IMR-90 (cell line): ENCODE data around the gene DNMT3A. TPM values are rescaled to one million over a fixed set of nuclear protein-coding genes. Genes with fewer than 3 reads are reported as not detected.

Experiments used
- ATAC-seq: fragments of 200-7000 bp; cut with Tn5 transposase; 2 replicates; pipeline ENCODE4 v1.9.1; 2020; ENCODE audit warnings: low read depth, mild to moderate bottlenecking, moderate library complexity
- BruUV-seq: library from RNA; stranded (reverse); fragments of 400-500 nt; replicated peaks from 2 replicates; lab custom pipeline; 2021; lab: Mats Ljungman, UMichigan
- CTCF ChIA-PET: fragments of 300-600 bp; formaldehyde crosslinking; extraction: SDS; loops from one replicate; lab custom pipeline; 2021; ENCODE audit warnings: antibody characterized with exemption; lab: Yijun Ruan, JAX
- POLR2A ChIA-PET: fragments of 300-600 bp; sonication (Branson Sonifier 250); formaldehyde crosslinking; loops from one replicate; lab custom pipeline; 2022; ENCODE audit warnings: antibody characterized with exemption; ENCODE audit not compliant: unreplicated experiment; lab: Charles Lee
- DNase-seq: peaks from one replicate; pipeline ENCODE4 v3.0.0; 2013
- H2AFZ ChIP-seq: replicated peaks from 2 replicates; pipeline ENCODE3; 2013; ENCODE audit warnings: low read length, mild to moderate bottlenecking; ENCODE audit not compliant: poor library complexity
- H2AK5ac ChIP-seq: 2 replicates; pipeline ENCODE4 v1.6.1; 2013; ENCODE audit warnings: low read depth, low read length, inconsistent platforms
- H2AK9ac ChIP-seq: replicated peaks from 2 replicates; pipeline ENCODE3; 2013; ENCODE audit warnings: mild to moderate bottlenecking, low read depth, low read length, moderate library complexity; ENCODE audit not compliant: poor library complexity
- H2BK120ac ChIP-seq: 2 replicates; pipeline ENCODE4 v1.6.1; 2013; ENCODE audit warnings: low read depth, low read length, inconsistent platforms
- H2BK15ac ChIP-seq: 3 replicates; pipeline ENCODE4 v1.6.1; 2013; ENCODE audit warnings: low read depth, low read length, inconsistent platforms
- H2BK20ac ChIP-seq: 2 replicates; pipeline ENCODE4 v1.6.1; 2013; ENCODE audit warnings: low read depth, mild to moderate bottlenecking, inconsistent platforms, low read length, moderate library complexity
- H2BK5ac ChIP-seq: 2 replicates; pipeline ENCODE4 v1.6.1; 2013; ENCODE audit warnings: mild to moderate bottlenecking, low read depth, low read length, inconsistent platforms; ENCODE audit not compliant: poor library complexity, severe bottlenecking
- H3K14ac ChIP-seq: replicated peaks from 2 replicates; pipeline ENCODE4 v1.6.1; 2013; ENCODE audit warnings: low read depth, low read length, inconsistent platforms
- H3K18ac ChIP-seq: 2 replicates; pipeline ENCODE4 v1.6.1; 2013; ENCODE audit warnings: low read depth, low read length, control low read depth
- H3K23ac ChIP-seq: 2 replicates; pipeline ENCODE4 v1.6.1; 2013; ENCODE audit warnings: low read depth, low read length, inconsistent platforms
- H3K27ac ChIP-seq: 2 replicates; pipeline ENCODE4 v1.5.1; 2013; ENCODE audit warnings: mild to moderate bottlenecking, control low read depth, low read length; ENCODE audit not compliant: insufficient read depth
- H3K27me3 ChIP-seq: 2 replicates; pipeline ENCODE4 v1.6.1; 2013; ENCODE audit warnings: low read length; ENCODE audit not compliant: control insufficient read depth, insufficient read depth
- H3K36me3 ChIP-seq: 2 replicates; pipeline ENCODE4 v1.6.1; 2013; ENCODE audit warnings: low read length, mixed read lengths; ENCODE audit not compliant: control insufficient read depth, insufficient read depth
- H3K4ac ChIP-seq: 2 replicates; pipeline ENCODE4 v1.6.1; 2013; ENCODE audit warnings: low read depth, low read length, inconsistent platforms
- H3K4me1 ChIP-seq: 2 replicates; pipeline ENCODE4 v1.6.1; 2013; ENCODE audit warnings: low read length, mixed read lengths; ENCODE audit not compliant: control insufficient read depth, insufficient read depth
- H3K4me2 ChIP-seq: 2 replicates; pipeline ENCODE4 v1.6.1; 2013; ENCODE audit warnings: low read depth, mild to moderate bottlenecking, control low read depth, low read length, moderate library complexity
- H3K4me3 ChIP-seq: 2 replicates; pipeline ENCODE4 v1.5.1; 2013; ENCODE audit warnings: low read depth, mild to moderate bottlenecking, control low read depth, low read length, moderate library complexity; ENCODE audit not compliant: insufficient read depth
- H3K56ac ChIP-seq: 2 replicates; pipeline ENCODE4 v1.6.1; 2013; ENCODE audit warnings: low read length, inconsistent platforms; ENCODE audit not compliant: insufficient read depth; ENCODE audit errors: extremely low read depth
- H3K79me1 ChIP-seq, 2 experiments: 2 replicates each; pipeline ENCODE4 v1.6.1; 2013; ENCODE audit warnings: low read length in 2 of 2, inconsistent platforms in 1 of 2, low read depth in 1 of 2
- H3K9ac ChIP-seq: 2 replicates; pipeline ENCODE4 v1.6.1; 2013; ENCODE audit warnings: low read depth, low read length, control low read depth
- H3K9me1 ChIP-seq: 2 replicates; pipeline ENCODE4 v1.6.1; 2013; ENCODE audit warnings: low read length, inconsistent platforms; ENCODE audit not compliant: insufficient read depth
- H3K9me3 ChIP-seq: 2 replicates; pipeline ENCODE4 v1.6.1; 2013; ENCODE audit warnings: low read length; ENCODE audit not compliant: control insufficient read depth, insufficient read depth
- H4K20me1 ChIP-seq: 2 replicates; pipeline ENCODE4 v1.6.1; 2013; ENCODE audit warnings: low read length, inconsistent platforms; ENCODE audit not compliant: insufficient read depth
- H4K5ac ChIP-seq: 2 replicates; pipeline ENCODE4 v1.6.1; 2013; ENCODE audit warnings: mild to moderate bottlenecking, low read depth, low read length, control low read depth
- H4K8ac ChIP-seq, 2 experiments: 2 replicates each; pipeline ENCODE4 v1.6.1; 2013; ENCODE audit warnings: low read depth in 2 of 2, low read length in 2 of 2, control low read depth in 1 of 2, inconsistent platforms in 1 of 2
- H4K91ac ChIP-seq: 2 replicates; pipeline ENCODE4 v1.6.1; 2013; ENCODE audit warnings: low read depth, low read length, inconsistent platforms; ENCODE audit not compliant: insufficient read depth
- BHLHE40 ChIP-seq: fragments of 150-350 bp; IDR thresholded peaks from 2 replicates; pipeline ENCODE4 v1.6.1; 2016; ENCODE audit warnings: mild to moderate bottlenecking, low read depth, low read length
- CEBPB ChIP-seq: IDR thresholded peaks from 2 replicates; pipeline ENCODE4 v1.6.1; 2012; ENCODE audit warnings: low read depth, low read length, improper control_type of control experiment
- CHD1 ChIP-seq: IDR thresholded peaks from 2 replicates; pipeline ENCODE4 v1.6.1; 2012; ENCODE audit warnings: low read depth, low read length, improper control_type of control experiment
- CTCF ChIP-seq: conservative IDR thresholded peaks from 2 replicates; pipeline ENCODE4 v1.5.1; 2012; ENCODE audit warnings: mild to moderate bottlenecking, low read depth, low read length, improper control_type of control experiment
- FOS ChIP-seq: fragments of 150-350 bp; IDR thresholded peaks from 2 replicates; pipeline ENCODE4 v1.6.1; 2016; ENCODE audit warnings: low read depth, low read length
- MAFK ChIP-seq: IDR thresholded peaks from 2 replicates; pipeline ENCODE4 v1.6.1; 2012; ENCODE audit warnings: low read depth, low read length, improper control_type of control experiment
- MAZ ChIP-seq: IDR thresholded peaks from 2 replicates; pipeline ENCODE4 v1.6.1; 2012; ENCODE audit warnings: low read depth, mild to moderate bottlenecking, low read length, improper control_type of control experiment, moderate library complexity, borderline replicate concordance
- MXI1 ChIP-seq: IDR thresholded peaks from 2 replicates; pipeline ENCODE4 v1.6.1; 2012; ENCODE audit warnings: low read depth, mild to moderate bottlenecking, low read length, moderate library complexity, borderline replicate concordance
- NFE2L2 ChIP-seq: fragments of 150-350 bp; IDR thresholded peaks from 2 replicates; pipeline ENCODE4 v1.6.1; 2016; ENCODE audit warnings: low read depth, mild to moderate bottlenecking, low read length
- RAD21 ChIP-seq: IDR thresholded peaks from 2 replicates; pipeline ENCODE4 v1.6.1; 2012; ENCODE audit warnings: low read length, improper control_type of control experiment
- RCOR1 ChIP-seq: IDR thresholded peaks from 2 replicates; pipeline ENCODE4 v1.6.1; 2012; ENCODE audit warnings: mild to moderate bottlenecking, low read length, improper control_type of control experiment; ENCODE audit not compliant: insufficient replicate concordance
- RFX5 ChIP-seq: IDR thresholded peaks from 2 replicates; pipeline ENCODE4 v1.8.0; 2012; ENCODE audit warnings: low read depth, mild to moderate bottlenecking, low read length, moderate library complexity
- WGBS, 2 experiments: methylation state at CpG; one replicate each; pipeline versions ENCODE4 v1.1.5 to v1.1.7; 2013; ENCODE audit warnings: missing lambda C conversion rate in 2 of 2; ENCODE audit not compliant: insufficient read length in 1 of 2; ENCODE audit errors: extremely low coverage in 2 of 2; 5-methylcytosine and 5-hydroxymethylcytosine counted together
- dilution Hi-C: fragments of 300-500 bp; cut with HindIII; formaldehyde crosslinking; loops from one replicate; pipeline ENCODE4 v1.14.3; 2018; ENCODE audit warnings: low sequenced_read_pairs; ENCODE audit not compliant: unreplicated experiment
- in situ Hi-C: fragments of 300-500 bp; cut with MboI; formaldehyde crosslinking; loops from 3 replicates; pipeline ENCODE4 v1.14.3; 2019; ENCODE audit warnings: low sequenced_read_pairs, inconsistent platforms, mixed read lengths
- intact Hi-C: fragments of 100-400 bp; cut with micrococcal nuclease; formaldehyde crosslinking; loops from 2 replicates; pipeline ENCODE4 v1.10.0; 2022
- polyA plus RNA-seq, 3 experiments: library from polyadenylated mRNA; depleted of rRNA; stranded (reverse); fragments of >200 nt; gene quantifications; 2 replicates each; pipeline ENCODE4 v1.2.3, GENCODE V29; 2012; ENCODE audit warnings: low replicate concordance in 1 of 3
- total RNA-seq: library from RNA; depleted of rRNA; stranded (reverse); fragments of >200 nt; gene quantifications from 2 replicates; pipeline ENCODE4 v1.2.3, GENCODE V29; 2012
- TF ChIP-seq, protein P1 (sequence below): fragments of 150-350 bp; IDR thresholded peaks from 2 replicates; pipeline ENCODE4 v1.6.1; 2016; ENCODE audit warnings: low read depth, mild to moderate bottlenecking, low read length, moderate library complexity, borderline replicate concordance
- TF ChIP-seq, protein P2 (sequence below): fragments of 150-350 bp; IDR thresholded peaks from 2 replicates; pipeline ENCODE4 v1.6.1; 2017; ENCODE audit warnings: mild to moderate bottlenecking, antibody characterized with exemption, low read length, low read depth

DNMT3A gene
- total and polyA plus RNA-seq, 2 of the 4 experiments (the other 2 are of a cell fraction), result 4.4 to 9.7 TPM

DNA sequence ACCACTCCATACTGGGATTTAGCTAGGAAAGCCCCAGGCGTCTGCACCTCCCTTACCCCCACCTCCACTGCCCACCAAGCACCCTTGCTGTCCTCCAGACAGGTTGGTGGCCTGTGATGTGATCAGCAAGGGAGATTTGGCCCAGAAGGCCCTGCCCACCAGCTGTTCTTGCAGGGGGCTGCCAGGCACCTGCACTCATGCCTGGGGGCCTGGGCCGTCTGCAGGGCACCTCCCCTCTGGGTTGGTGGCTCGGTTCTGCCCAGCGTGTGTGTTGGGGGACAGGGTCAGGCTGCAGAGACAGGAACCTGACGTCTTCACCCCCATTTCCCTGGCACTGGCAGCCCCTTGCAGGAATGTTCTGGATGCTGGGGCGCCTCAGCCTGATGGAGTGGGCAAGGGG is 5.8 kb downstream of the DNMT3A start:
- no peaks in the 10 kb centered on the region for H3K27me3 ChIP-seq
- peaks cover 6 to 59% of the 10 kb centered on the region in 2 experiments for H3K79me1 ChIP-seq
- no peak overlapping the region for H3K4me3 ChIP-seq
- H3K4me1 ChIP-seq, result peaks cover 8% of the 10 kb centered on the region; the same call in 1 of the 2 replicates
- DNase-seq, result no peak
- H2BK15ac ChIP-seq, result no peak overlapping the region
- no peak overlapping the region for H2BK120ac ChIP-seq
- ATAC-seq, result no peak
- ChIA-PET POLR2A (no interaction called here), CTCF (interaction anchor here (1.6 kb wide), 1 partner anchor 11 kb away, joined by 3 read pairs; no protein-coding TSS in a partner anchor)
- H3K9me3 ChIP-seq, result no peaks in the 10 kb centered on the region
- no peak overlapping the region for H3K14ac ChIP-seq
- H4K20me1 ChIP-seq, result peaks cover 70% of the 10 kb centered on the region
- H3K23ac ChIP-seq, result no peak overlapping the region
- no peak overlapping the region for H3K4me2 ChIP-seq
- no peak overlapping the region for H3K18ac ChIP-seq
- 0 out of 2 replicates have a peak, but pooled peaks cover 2% of the 10 kb centered on the region for H3K36me3 ChIP-seq
- dilution Hi-C loops (no loop called here), intact Hi-C loops (no loop called here), in situ Hi-C loops (no loop called here)
- no peak for TF ChIP-seq MXI1
- no peak for TF ChIP-seq MAFK
- no peak for TF ChIP-seq CHD1
- TF ChIP-seq, protein P1, sequence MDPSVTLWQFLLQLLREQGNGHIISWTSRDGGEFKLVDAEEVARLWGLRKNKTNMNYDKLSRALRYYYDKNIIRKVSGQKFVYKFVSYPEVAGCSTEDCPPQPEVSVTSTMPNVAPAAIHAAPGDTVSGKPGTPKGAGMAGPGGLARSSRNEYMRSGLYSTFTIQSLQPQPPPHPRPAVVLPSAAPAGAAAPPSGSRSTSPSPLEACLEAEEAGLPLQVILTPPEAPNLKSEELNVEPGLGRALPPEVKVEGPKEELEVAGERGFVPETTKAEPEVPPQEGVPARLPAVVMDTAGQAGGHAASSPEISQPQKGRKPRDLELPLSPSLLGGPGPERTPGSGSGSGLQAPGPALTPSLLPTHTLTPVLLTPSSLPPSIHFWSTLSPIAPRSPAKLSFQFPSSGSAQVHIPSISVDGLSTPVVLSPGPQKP, result no peak
- no peak for TF ChIP-seq CEBPB
- TF ChIP-seq MAZ, result no peak
- no peak for TF ChIP-seq RAD21
- no peak for TF ChIP-seq CTCF
- no peak for TF ChIP-seq RFX5
- no peak for TF ChIP-seq FOS
- no peak for TF ChIP-seq NFE2L2
- no peak for TF ChIP-seq BHLHE40
- TF ChIP-seq, protein P2, sequence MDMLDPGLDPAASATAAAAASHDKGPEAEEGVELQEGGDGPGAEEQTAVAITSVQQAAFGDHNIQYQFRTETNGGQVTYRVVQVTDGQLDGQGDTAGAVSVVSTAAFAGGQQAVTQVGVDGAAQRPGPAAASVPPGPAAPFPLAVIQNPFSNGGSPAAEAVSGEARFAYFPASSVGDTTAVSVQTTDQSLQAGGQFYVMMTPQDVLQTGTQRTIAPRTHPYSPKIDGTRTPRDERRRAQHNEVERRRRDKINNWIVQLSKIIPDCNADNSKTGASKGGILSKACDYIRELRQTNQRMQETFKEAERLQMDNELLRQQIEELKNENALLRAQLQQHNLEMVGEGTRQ, result no peak
- TF ChIP-seq RCOR1, result no peak
- no peak overlapping the region for H3K27ac ChIP-seq
- no TSS peak for BruUV-seq
- no peak overlapping the region for H2AK9ac ChIP-seq
- whole genome bisulfite sequencing, 2 experiments, result no CpG with 5 or more reads among the region's 6 CpGs
- H4K5ac ChIP-seq, result no peak overlapping the region
- no peak overlapping the region for H2BK5ac ChIP-seq
- no peak overlapping the region for H2BK20ac ChIP-seq
- H3K4ac ChIP-seq, result no peak overlapping the region
- no peak overlapping the region for H4K91ac ChIP-seq
- no peak overlapping the region for H3K56ac ChIP-seq
- H2AFZ ChIP-seq, result no peak overlapping the region
- no peak overlapping the region for H3K9ac ChIP-seq
- no peaks in the 10 kb centered on the region; the same call in 1 of the 2 replicates for H3K9me1 ChIP-seq
- no peak overlapping the region for H2AK5ac ChIP-seq
- H4K8ac ChIP-seq, result no peak overlapping the region
